ENCODE measurements around the gene B2M. TPM values are rescaled to one million over a fixed set of nuclear protein-coding genes. Genes with fewer than 3 reads are reported as not detected.

The B2M gene
- total and polyA plus RNA-seq, 2 donors (not counting 1 experiment from before 2014, with no cell fraction given): 3,981 to 17,989 TPM

DNA sequence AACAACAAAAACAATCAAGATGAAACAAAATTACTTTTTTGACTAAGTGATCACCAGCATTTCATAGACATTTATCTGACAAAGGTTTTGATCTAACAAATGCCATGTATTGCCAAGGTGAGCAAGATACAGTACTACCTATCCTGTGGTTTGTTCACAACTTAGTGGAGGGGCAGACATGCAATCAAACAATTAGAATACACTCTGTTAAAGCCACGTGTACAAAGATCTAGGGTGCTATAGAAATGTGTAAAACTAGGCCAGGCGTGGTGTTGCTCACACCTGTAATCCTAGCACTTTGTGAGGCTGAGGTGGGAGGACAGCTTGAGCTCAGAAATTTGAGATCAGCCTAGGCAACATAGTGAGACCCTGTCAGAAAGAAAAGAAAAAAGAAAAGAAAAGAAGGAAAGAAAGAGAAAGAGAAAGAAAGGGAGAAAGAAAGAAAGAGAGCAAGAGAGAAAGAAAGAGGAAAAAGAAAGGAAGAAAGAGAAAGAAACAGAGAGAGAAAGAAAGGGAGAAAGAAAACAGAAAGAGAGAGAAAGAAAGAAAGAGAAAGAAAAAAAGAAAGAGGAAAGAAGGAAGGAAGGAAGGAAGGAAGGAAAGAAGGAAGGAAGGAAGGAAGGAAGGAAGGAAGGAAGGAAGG lies 23.6 kb downstream of the B2M start:
- no peak for TF ChIP-seq EZH2 (IDR thresholded peaks at IDR 0.05; ENCODE audit: borderline replicate concordance, insufficient read depth, low read depth, low read length, poor library complexity, severe bottlenecking)
- TF ChIP-seq, protein P1, sequence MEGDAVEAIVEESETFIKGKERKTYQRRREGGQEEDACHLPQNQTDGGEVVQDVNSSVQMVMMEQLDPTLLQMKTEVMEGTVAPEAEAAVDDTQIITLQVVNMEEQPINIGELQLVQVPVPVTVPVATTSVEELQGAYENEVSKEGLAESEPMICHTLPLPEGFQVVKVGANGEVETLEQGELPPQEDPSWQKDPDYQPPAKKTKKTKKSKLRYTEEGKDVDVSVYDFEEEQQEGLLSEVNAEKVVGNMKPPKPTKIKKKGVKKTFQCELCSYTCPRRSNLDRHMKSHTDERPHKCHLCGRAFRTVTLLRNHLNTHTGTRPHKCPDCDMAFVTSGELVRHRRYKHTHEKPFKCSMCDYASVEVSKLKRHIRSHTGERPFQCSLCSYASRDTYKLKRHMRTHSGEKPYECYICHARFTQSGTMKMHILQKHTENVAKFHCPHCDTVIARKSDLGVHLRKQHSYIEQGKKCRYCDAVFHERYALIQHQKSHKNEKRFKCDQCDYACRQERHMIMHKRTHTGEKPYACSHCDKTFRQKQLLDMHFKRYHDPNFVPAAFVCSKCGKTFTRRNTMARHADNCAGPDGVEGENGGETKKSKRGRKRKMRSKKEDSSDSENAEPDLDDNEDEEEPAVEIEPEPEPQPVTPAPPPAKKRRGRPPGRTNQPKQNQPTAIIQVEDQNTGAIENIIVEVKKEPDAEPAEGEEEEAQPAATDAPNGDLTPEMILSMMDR (IDR thresholded peaks at IDR 0.05): peak; percentile 29
- DNase-seq: no peak
- ChIA-PET CTCF (interaction anchor here (0.7 to 18.0 kb wide), 13 partner anchors 7 to 157 kb away, joined by 3 to 529 read pairs (median 9); partner anchors contain the start of genes B2M, PATL2 and SPG11), POLR2A (interaction anchor here (0.7 to 34.6 kb wide), 4 partner anchors 7 to 150 kb away, joined by 5 to 819 read pairs (median 408); partner anchors contain the start of genes B2M, PATL2 and SPG11)
- intact Hi-C loops (cut with micrococcal nuclease): no loop called here
- peak overlapping the region; percentile 89 for H3K4me3 Mint-ChIP-seq
- 65% methylated on average over 2 of the region's 2 CpGs for WGBS (ENCODE audit: insufficient coverage)
- no peak for ATAC-seq (ENCODE audit: low read depth)
- Histone ChIP-seq H3K27ac (ENCODE audit: low read length in 2 of 2) (peak overlapping the region; percentile 64 to 87), H3K4me2 (replicated peaks; ENCODE audit: low read depth, low read length, poor library complexity, severe bottlenecking) (peak overlapping the region; percentile 77), H3K9me3 (ENCODE audit: control extremely low read depth in 1 of 3, control insufficient read depth in 2 of 3, insufficient read depth in 1 of 3, low read length in 2 of 3) (no peaks in the 10 kb centered on the region), H3K4me1 (ENCODE audit: control insufficient read depth in 2 of 2, insufficient read depth in 2 of 2, low read length in 2 of 2) (peaks cover 34 to 46% of the 10 kb centered on the region in 2 donors), H3K36me3 (replicated peaks in 1 of 2; ENCODE audit: control extremely low read depth in 1 of 2, control insufficient read depth in 1 of 2, extremely low read depth in 1 of 2, insufficient read depth in 2 of 2, low read length in 1 of 2) (peaks cover 0 to 7% of the 10 kb centered on the region in 2 experiments), H4K20me1 (ENCODE audit: control insufficient read depth, insufficient read depth, low read length, poor library complexity, severe bottlenecking) (no peaks in the 10 kb centered on the region), H3K9ac (ENCODE audit: low read length) (peak overlapping the region; percentile 49), H3K79me2 (ENCODE audit: control insufficient read depth, insufficient read depth, low read length) (peaks cover 82% of the 10 kb centered on the region), H3K4me3 (ENCODE audit: control extremely low read depth in 1 of 5, extremely low read depth in 1 of 5, insufficient read depth in 1 of 5, low read depth in 2 of 5, low read length in 4 of 5) (peak overlapping the region in 1 of 5 experiments; percentile 20), H3K27me3 (replicated peaks in 1 of 4; ENCODE audit: control extremely low read depth in 1 of 4, control insufficient read depth in 3 of 4, insufficient read depth in 4 of 4, low read length in 3 of 4) (no peaks in the 10 kb centered on the region), H2AFZ (ENCODE audit: insufficient read depth, low read depth, low read length, poor library complexity, severe bottlenecking) (peak overlapping the region; percentile 70)
- H3K27ac Mint-ChIP-seq: peak overlapping the region; percentile 98
- no peaks in the 10 kb centered on the region for H3K27me3 Mint-ChIP-seq
- no peaks in the 10 kb centered on the region for H3K9me3 Mint-ChIP-seq (ENCODE audit: insufficient read depth)
- H3K4me1 Mint-ChIP-seq: peaks cover 55% of the 10 kb centered on the region
